K562 (cell line): ENCODE measurements around the gene MYBPHL. TPM values are rescaled to one million over a fixed set of nuclear protein-coding genes. Genes with fewer than 3 reads are reported as not detected.

Source experiments
- ARID3B ChIP-seq: fragments of 250-450 bp; sonication (Bioruptor Pico); IDR thresholded peaks from 2 replicates; pipeline ENCODE4 v1.4.0; 2020; ENCODE audit warnings: borderline replicate concordance
- C11orf30 ChIP-seq: fragments of 450-650 bp; IDR thresholded peaks from 2 replicates; pipeline ENCODE4 v1.6.1; 2016; ENCODE audit warnings: low read depth, mild to moderate bottlenecking
- CBX5 ChIP-seq: IDR thresholded peaks from 2 replicates; pipeline ENCODE4 v1.6.1; 2014; ENCODE audit warnings: low read depth, borderline replicate concordance
- CHD2 ChIP-seq: IDR thresholded peaks from 2 replicates; pipeline ENCODE4 v1.6.1; 2011; ENCODE audit warnings: low read depth, low read length
- HES1 ChIP-seq: fragments of 450-650 bp; IDR thresholded peaks from 2 replicates; pipeline ENCODE4 v1.6.1; 2016; ENCODE audit warnings: low read depth, mild to moderate bottlenecking, moderate library complexity
- HNRNPK ChIP-seq: fragments of 200-400 bp; formaldehyde crosslinking; IDR thresholded peaks from one replicate; pipeline ENCODE4 v1.6.1; 2018; ENCODE audit warnings: mild to moderate bottlenecking, low read depth, low read length; ENCODE audit not compliant: poor library complexity, severe bottlenecking
- HNRNPUL1 ChIP-seq: fragments of 200-400 bp; formaldehyde crosslinking; IDR thresholded peaks from 2 replicates; pipeline ENCODE4 v1.6.1; 2017; ENCODE audit warnings: low read length
- KDM4B ChIP-seq, 2 experiments: fragments of 450-650 bp in 1 of 2; sonication (generic) in 1 of 2; IDR thresholded peaks; 2 replicates each; pipeline ENCODE4 v1.6.1; 2016 to 2017; ENCODE audit warnings: borderline replicate concordance in 2 of 2, antibody characterized with exemption in 1 of 2, low read depth in 1 of 2, mild to moderate bottlenecking in 1 of 2
- KLF1 ChIP-seq: fragments of 450-650 bp; IDR thresholded peaks from 2 replicates; pipeline ENCODE4 v1.6.1; 2016; ENCODE audit warnings: missing genetic modification characterization, missing compliant biosample characterization
- MAFK ChIP-seq: IDR thresholded peaks from 2 replicates; pipeline ENCODE4 v1.6.1; 2011; ENCODE audit warnings: low read length, improper control_type of control experiment
- MCM3 ChIP-seq: fragments of 450-650 bp; IDR thresholded peaks from 2 replicates; pipeline ENCODE4 v1.6.1; 2016
- PREB ChIP-seq: sonication (generic); formaldehyde crosslinking; IDR thresholded peaks from 2 replicates; pipeline ENCODE4 v1.8.1; 2023; ENCODE audit warnings: mild to moderate bottlenecking, missing genetic modification reagents
- SFPQ ChIP-seq: fragments of 200-400 bp; formaldehyde crosslinking; IDR thresholded peaks from 2 replicates; pipeline ENCODE4 v1.6.1; 2017; ENCODE audit warnings: mild to moderate bottlenecking, low read depth, low read length, moderate library complexity
- ZFX ChIP-seq: sonication (generic); formaldehyde crosslinking; IDR thresholded peaks from 2 replicates; pipeline ENCODE4 v1.8.0; 2022; ENCODE audit warnings: mild to moderate bottlenecking, missing genetic modification reagents, moderate library complexity
- ZHX1 ChIP-seq: fragments of 150-350 bp; conservative IDR thresholded peaks from 2 replicates; pipeline ENCODE4 v1.6.1; 2014; ENCODE audit warnings: low read length
- ZNF134 ChIP-seq: fragments of 250-450 bp; sonication (Bioruptor Pico); conservative IDR thresholded peaks from 2 replicates; pipeline ENCODE4 v1.4.0; 2020
- ZNF583 ChIP-seq: fragments of 250-450 bp; sonication (Bioruptor Pico); IDR thresholded peaks from 2 replicates; pipeline ENCODE4 v1.4.0; 2020
- polyA plus RNA-seq, 8 experiments: library from polyadenylated mRNA; depleted of rRNA in 4 of 8; stranded (reverse) in 5 of 8; unstranded in 3 of 8; fragments of >200 nt; fragmentation: Nextera tagmentation in 2 of 8; fragmentation: Illumina TruSeq in 1 of 8; extraction: Ambion mirVana in 2 of 8; extraction: Trizol in 1 of 8; gene quantifications; 2 replicates each; pipeline versions ENCODE4 v1.2.1 to v1.2.3, GENCODE V29; 2011 to 2014; ENCODE audit warnings: inconsistent platforms in 1 of 8, missing spikeins in 1 of 8
- total RNA-seq, 7 experiments: library from RNA; depleted of rRNA in 6 of 7; stranded (reverse); fragments of >200 nt in 6 of 7; fragmentation: Illumina TruSeq in 2 of 7; extraction: Trizol in 2 of 7; gene quantifications; 2 replicates each; pipeline versions ENCODE4 v1.2.1 to v1.2.3, GENCODE V29; 2011 to 2021; ENCODE audit warnings: low replicate concordance in 1 of 7
- TF ChIP-seq, protein P1 (sequence below): fragments of 200-800 bp; sonication (Bioruptor generic); IDR thresholded peaks from 2 replicates; pipeline ENCODE4 v1.6.1; 2017; ENCODE audit warnings: missing genetic modification characterization, missing compliant biosample characterization

The MYBPHL gene
- total and polyA plus RNA-seq, 9 of the 15 experiments (the other 6 are each of a cell fraction or from before 2014, with no cell fraction given): 0.20 to 1.9 (median 0.33) TPM

DNA sequence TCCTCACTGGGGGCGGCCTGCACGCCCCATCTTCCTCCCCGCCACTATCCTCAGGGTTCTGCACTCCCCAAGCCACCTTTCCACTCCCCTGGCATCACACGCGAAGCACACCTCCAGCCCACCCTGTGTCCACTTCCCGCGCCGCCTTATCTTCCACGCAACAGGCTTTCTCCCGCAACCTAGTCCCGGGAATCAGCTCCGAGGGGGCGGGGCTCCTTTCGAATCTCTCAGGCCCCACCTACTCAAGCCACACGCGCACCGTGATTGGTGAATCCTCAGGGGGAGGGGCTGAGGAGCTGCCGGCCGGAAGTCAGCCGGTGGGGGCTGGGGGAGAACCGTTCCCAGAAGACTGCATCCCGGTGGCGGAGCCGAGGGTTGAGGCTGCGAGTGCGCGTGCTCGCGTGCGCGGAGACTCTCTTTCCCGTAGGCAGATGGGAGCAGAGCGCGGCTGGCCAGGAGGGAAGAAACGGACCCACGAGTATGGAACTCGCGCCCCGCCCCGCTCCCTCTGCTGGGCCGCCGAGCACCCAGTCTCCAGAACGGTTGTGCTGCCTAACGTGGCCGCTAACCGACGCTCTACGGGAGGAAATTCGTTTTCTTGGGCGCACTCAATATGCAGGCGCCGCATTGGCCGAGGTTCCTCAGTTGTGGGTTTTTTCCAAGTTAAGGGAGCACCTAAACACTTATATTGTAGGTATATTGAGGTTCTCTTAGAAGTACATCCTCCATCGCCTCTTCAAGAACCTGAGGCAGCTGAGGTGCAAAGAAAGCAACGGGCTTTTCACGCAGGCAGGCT, 23.7 kb downstream of the MYBPHL start, which contains the start of gene PSRC1 (continued):
- TF ChIP-seq HNRNPUL1: no peak
- peak; percentile 82; the same call in 1 of the 2 replicates for TF ChIP-seq ZHX1
- no peak for TF ChIP-seq MCM3
- no peak for TF ChIP-seq CBX5
- no peak for TF ChIP-seq HES1
- no peak for TF ChIP-seq MAFK
- TF ChIP-seq ARID3B: no peak
- peak in 1 of 2 experiments; percentile 85; a peak in 1 of 4 replicates for TF ChIP-seq KDM4B (IDR thresholded peaks at IDR 0.05; ENCODE audit: borderline replicate concordance in 2 of 2, low read depth in 1 of 2)
- no peak for TF ChIP-seq PREB (CRISPR knock-in tag)
- TF ChIP-seq KLF1: 0 out of 2 replicates have a peak, but pooled peaks have one; percentile 69
- TF ChIP-seq HNRNPK: no peak
- TF ChIP-seq C11orf30: peak; percentile 35; the same call in 1 of the 2 replicates
- TF ChIP-seq ZNF134 (CRISPR knock-in tag): no peak
- TF ChIP-seq ZNF583: peak; percentile 13; the same call in 1 of the 2 replicates
- peak; percentile 59; the same call in 1 of the 2 replicates for TF ChIP-seq CHD2
- TF ChIP-seq SFPQ: no peak
- TF ChIP-seq ZFX (CRISPR knock-in tag): peak; percentile 76
- TF ChIP-seq, protein P1, sequence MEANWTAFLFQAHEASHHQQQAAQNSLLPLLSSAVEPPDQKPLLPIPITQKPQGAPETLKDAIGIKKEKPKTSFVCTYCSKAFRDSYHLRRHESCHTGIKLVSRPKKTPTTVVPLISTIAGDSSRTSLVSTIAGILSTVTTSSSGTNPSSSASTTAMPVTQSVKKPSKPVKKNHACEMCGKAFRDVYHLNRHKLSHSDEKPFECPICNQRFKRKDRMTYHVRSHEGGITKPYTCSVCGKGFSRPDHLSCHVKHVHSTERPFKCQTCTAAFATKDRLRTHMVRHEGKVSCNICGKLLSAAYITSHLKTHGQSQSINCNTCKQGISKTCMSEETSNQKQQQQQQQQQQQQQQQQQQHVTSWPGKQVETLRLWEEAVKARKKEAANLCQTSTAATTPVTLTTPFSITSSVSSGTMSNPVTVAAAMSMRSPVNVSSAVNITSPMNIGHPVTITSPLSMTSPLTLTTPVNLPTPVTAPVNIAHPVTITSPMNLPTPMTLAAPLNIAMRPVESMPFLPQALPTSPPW: peak; percentile 96
